ENCODE data around the gene EFNB2. TPM values are rescaled to one million over a fixed set of nuclear protein-coding genes. Genes with fewer than 3 reads are reported as not detected.
A peak's percentile ranks its signal among the peaks of the same experiment; 100 is the strongest.

EFNB2 gene
- total and polyA plus RNA-seq, 5 experiments from 2014 or later = 0.12 to 0.49 (median 0.49) TPM; not detected in 2

DNA sequence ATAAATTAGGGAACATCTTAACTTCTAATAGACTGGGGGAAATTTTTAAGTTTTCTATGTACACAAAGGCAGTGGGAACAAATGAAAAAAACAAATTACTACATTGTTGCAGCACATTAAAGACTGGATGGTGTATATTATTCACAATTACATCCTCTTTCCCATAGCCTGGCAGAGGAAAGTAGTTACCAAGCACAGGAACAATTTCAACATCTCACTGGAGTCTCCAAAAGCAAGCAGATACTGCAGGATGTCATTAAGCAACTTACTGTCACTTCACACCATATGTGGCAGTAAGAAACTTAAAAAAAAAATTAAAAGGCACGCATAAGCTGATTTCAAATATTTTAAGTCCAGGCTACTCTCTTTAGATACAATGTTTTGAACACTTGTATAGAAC is 6.4 kb upstream of the EFNB2 start:
- POLR2A ChIA-PET = no interaction called here
- H3K27me3 Mint-ChIP-seq = no peaks in the 10 kb centered on the region
- no peak overlapping the region for H3K27ac Mint-ChIP-seq
- H3K9me3 Mint-ChIP-seq = no peaks in the 10 kb centered on the region
- ATAC-seq = no peak
- no peak overlapping the region for H3K4me3 Mint-ChIP-seq
- H3K4me1 Mint-ChIP-seq = peaks cover 0 to 6% (median under 1%) of the 10 kb centered on the region in 4 donors
- peaks cover 0 to 27% (median 0%) of the 10 kb centered on the region in 3 donors for H3K36me3 Mint-ChIP-seq
- no peak for DNase-seq

- H3K27me3 Mint-ChIP-seq = peaks cover 0 to 2% (median 0%) of the 10 kb centered on the region in 5 donors
- POLR2A ChIA-PET = no interaction called here
- no peak for ATAC-seq
- H3K4me1 Mint-ChIP-seq = peaks cover 3 to 12% (median 3%) of the 10 kb centered on the region in 4 donors
- no peaks in the 10 kb centered on the region for H3K9me3 Mint-ChIP-seq
- peak overlapping the region in 1 of 10 donors; percentile 0 for H3K27ac Mint-ChIP-seq
- DNase-seq = no peak
- H3K36me3 Mint-ChIP-seq = peaks cover 0 to 27% (median 0%) of the 10 kb centered on the region in 3 donors
- H3K4me3 Mint-ChIP-seq = no peak overlapping the region
Measured at GRCh38 chr13:106540613-106541012, 5.2 kb upstream of the EFNB2 start.

DNA sequence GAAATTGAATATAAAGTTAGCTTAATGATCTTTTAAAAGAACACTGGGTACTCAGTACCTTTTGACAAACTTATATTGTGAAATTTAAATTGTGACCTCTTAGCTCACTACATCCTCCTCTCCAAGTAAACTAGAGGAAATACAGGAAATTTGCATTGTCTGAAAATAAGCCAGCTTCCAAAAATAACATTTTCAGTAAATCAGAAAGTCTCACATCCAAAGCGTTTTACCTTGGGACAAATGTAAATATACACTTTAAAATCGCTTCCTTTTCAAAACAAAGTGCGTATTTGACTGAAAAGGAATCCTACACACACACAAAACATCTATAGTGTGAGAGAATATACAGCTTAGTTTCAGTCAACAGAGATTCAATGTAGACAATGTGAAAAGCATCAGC is 2.1 kb upstream of the EFNB2 start:
- Mint-ChIP-seq H3K27me3 (peaks cover 11 to 19% (median 12%) of the 10 kb centered on the region in 5 donors), H3K27ac (no peak overlapping the region), H3K4me3 (peak overlapping the region in 1 of 10 donors; percentile 39), H3K4me1 (peaks cover 7 to 24% (median 16%) of the 10 kb centered on the region in 4 donors), H3K36me3 (peaks cover 0 to 19% (median 0%) of the 10 kb centered on the region in 3 donors), H3K9me3 (no peaks in the 10 kb centered on the region)
- ATAC-seq (no peak), DNase-seq (no peak)
- POLR2A ChIA-PET = interaction anchor here (4.3 kb wide), 1 partner anchor 30 kb away, joined by 53 read pairs; the partner anchor contains the start of gene ARGLU1

DNA sequence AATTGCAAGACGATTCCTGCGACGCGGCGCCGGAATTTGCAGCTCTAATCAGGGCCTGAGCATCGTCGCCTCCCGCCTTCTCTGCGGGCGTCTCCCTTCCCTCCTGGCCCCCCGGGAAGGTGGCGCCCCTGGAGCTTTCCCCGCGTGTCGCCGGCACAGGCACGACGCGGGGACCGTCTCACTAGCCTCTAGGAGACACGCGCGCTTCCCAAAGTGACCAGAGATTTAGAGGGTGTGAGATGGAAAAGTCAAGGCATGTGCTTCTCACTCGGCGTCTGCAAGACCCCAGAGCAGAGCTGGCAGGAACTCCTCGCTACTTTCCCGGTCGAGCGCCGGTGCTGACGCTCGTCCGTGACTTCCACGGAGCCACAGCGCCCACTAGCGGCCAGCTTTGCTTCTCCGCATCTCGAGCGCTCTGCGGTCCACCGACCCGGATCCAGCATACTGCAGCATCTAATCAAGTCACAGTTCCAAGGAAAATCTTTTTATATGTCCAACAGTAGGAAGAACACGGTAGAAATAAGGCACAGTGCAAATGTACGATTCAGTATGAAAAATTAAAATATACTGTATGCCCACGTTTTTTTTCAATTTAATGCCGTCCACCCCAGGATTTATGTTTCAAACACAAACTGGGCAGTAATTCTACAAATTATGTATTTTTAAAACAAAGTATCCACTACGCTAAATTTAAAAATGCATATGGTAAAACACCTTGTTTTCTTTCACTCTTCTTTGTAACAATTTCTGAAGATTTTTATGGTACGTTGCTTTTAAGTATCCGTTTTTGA is 977 bp upstream of the EFNB2 start:
- peaks cover 0 to 10% (median 0%) of the 10 kb centered on the region in 3 donors for H3K36me3 Mint-ChIP-seq
- ATAC-seq = peak; percentile 44 to 58
- POLR2A ChIA-PET = interaction anchor here (0.8 to 4.3 kb wide), 3 partner anchors 9 to 31 kb away, joined by 3 to 53 read pairs (median 3); partner anchors contain the start of gene ARGLU1

DNA sequence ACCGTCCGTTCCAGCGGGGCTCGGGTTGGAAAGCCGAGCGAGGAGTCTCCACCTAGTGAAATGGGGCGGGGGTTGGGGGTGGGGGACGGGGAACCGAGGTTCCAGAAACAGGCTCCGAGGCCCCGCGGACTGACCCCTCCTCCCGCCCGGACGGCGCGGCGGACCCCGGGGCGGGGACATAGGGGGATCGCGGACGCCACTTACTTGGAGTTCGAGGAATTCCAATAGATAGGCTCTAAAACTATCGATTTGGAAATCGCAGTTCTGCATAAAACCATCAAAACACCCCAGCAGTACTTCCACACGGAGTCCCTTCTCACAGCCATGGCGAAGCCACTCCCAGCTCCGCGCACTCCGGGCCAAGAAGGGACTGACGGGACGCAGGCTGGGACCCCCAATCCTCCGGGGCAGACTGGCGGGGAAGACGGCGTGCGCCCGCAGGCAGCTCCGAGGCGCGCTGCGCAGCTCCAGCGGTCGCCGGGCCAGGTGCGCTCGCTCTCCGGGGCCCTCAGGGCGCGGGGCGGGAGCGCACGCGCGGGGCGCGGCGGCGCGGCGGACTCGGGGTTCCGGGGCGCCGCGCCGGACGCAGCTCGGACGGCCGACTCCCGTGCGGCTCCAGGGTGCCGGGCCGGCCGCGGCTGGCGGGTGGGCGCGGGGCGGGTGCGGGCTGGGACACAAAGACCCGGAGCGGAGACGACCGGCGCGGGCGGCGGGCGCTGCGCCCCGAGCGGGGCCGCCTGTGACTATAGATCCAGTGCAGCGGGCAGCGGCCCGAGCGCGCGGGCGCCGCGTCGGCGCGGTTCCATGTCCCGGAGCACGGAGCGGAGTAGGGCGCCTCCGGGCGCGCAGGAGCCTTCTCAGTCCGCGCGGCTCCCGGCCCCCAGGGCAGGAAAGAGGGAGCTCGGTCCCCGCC is 567 bp downstream of the EFNB2 start:
- peak overlapping the region in 1 of 10 donors; percentile 82 for H3K27ac Mint-ChIP-seq
- H3K36me3 Mint-ChIP-seq = peaks cover 0 to 1% (median 0%) of the 10 kb centered on the region in 3 donors
- H3K27me3 Mint-ChIP-seq = peaks cover 18 to 42% (median 30%) of the 10 kb centered on the region in 5 donors
- POLR2A ChIA-PET = interaction anchor here (0.9 to 4.3 kb wide), 2 partner anchors 11 to 33 kb away, joined by 3 to 53 read pairs; partner anchors contain the start of gene ARGLU1
- ATAC-seq (peak; percentile 25 to 28), DNase-seq (peak in 6 of 10 donors; percentile 3 to 40 (median 22))
- H3K4me3 Mint-ChIP-seq = peak overlapping the region; percentile 79 to 98 (median 87)
- no peaks in the 10 kb centered on the region for H3K9me3 Mint-ChIP-seq
- H3K4me1 Mint-ChIP-seq = peaks cover 7 to 19% (median 16%) of the 10 kb centered on the region in 4 donors

More for the DNA sequence above, 977 bp upstream of the EFNB2 start:
- Mint-ChIP-seq H3K4me3 (peak overlapping the region; percentile 88 to 98 (median 94)), H3K27ac (peak overlapping the region in 9 of 10 donors; percentile 12 to 92 (median 67)), H3K4me1 (peaks cover 7 to 25% (median 16%) of the 10 kb centered on the region in 4 donors), H3K27me3 (peaks cover 18 to 27% (median 21%) of the 10 kb centered on the region in 5 donors), H3K9me3 (no peaks in the 10 kb centered on the region)
- peak; percentile 67 to 95 (median 84) for DNase-seq

GRCh38 chr13:106533943-106534638 is 1.4 kb downstream of the EFNB2 start:
- Mint-ChIP-seq H3K4me3 (peak overlapping the region; percentile 51 to 98 (median 76)), H3K36me3 (no peaks in the 10 kb centered on the region), H3K27ac (no peak overlapping the region), H3K4me1 (peaks cover 7 to 19% (median 16%) of the 10 kb centered on the region in 4 donors), H3K9me3 (no peaks in the 10 kb centered on the region), H3K27me3 (peaks cover 21 to 50% (median 38%) of the 10 kb centered on the region in 5 donors)
- POLR2A ChIA-PET = interaction anchor here (4.3 kb wide), 1 partner anchor 33 kb away, joined by 53 read pairs; the partner anchor contains the start of gene ARGLU1
- ATAC-seq (no peak), DNase-seq (peak in 7 of 10 donors; percentile 1 to 63 (median 20))

DNA sequence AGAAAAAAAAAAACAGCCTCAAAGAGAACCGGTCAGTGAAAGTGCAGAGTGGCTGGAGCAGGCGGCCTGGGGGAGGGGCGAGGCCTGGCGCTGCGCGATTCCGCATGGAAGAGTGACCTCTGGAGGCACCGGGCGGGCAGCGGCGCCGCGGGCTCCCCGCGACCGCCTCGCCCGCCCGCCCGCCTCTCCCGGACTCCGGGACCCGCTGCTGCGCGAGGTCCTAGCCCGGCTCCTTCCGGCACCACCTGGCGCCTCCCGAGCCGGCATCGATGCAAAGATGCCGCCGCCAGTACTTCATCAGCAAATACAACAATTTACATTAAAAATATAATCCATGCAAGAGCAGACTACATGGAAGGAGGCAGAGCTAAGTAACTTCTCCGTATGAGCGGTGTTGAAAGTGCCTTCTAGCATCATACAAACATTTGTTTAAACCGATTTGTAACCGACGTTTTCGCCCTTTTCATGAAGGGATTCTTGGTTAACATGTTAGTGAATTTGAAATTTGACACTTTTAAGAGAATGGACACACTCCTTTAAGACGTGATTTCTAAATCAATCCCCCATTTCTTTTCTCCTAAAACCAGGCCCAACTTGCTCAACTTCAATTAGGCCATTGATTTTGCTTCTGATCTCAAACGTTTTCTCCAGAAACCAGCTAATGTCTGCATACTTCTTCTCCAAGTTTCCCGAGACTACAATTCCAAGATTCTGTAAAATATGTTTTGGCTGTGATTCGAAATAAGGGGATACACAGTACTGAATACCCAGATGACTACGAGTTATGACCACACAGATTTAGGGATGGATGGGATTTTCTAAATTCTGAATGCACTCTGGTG is 2.1 kb downstream of the EFNB2 start:
- POLR2A ChIA-PET = interaction anchor here (4.3 kb wide), 1 partner anchor 34 kb away, joined by 53 read pairs; the partner anchor contains the start of gene ARGLU1
- no peaks in the 10 kb centered on the region for H3K36me3 Mint-ChIP-seq
- no peak for ATAC-seq
- no peak overlapping the region for H3K27ac Mint-ChIP-seq
- peak in 4 of 10 donors; percentile 3 to 16 (median 11) for DNase-seq
- peak overlapping the region; percentile 51 to 98 (median 75) for H3K4me3 Mint-ChIP-seq
- H3K4me1 Mint-ChIP-seq = peaks cover 7 to 19% (median 16%) of the 10 kb centered on the region in 4 donors
- H3K9me3 Mint-ChIP-seq = no peaks in the 10 kb centered on the region
- H3K27me3 Mint-ChIP-seq = peaks cover 25 to 58% (median 41%) of the 10 kb centered on the region in 5 donors

- Mint-ChIP-seq H3K9me3 (no peaks in the 10 kb centered on the region), H3K36me3 (no peaks in the 10 kb centered on the region), H3K27me3 (peaks cover 27 to 62% (median 46%) of the 10 kb centered on the region in 5 donors), H3K27ac (peak overlapping the region in 1 of 10 donors; percentile 29), H3K4me1 (peaks cover 7 to 19% (median 16%) of the 10 kb centered on the region in 4 donors), H3K4me3 (peak overlapping the region; percentile 28 to 98 (median 64))
- POLR2A ChIA-PET = no interaction called here
- ATAC-seq (no peak), DNase-seq (no peak)
Measured at GRCh38 chr13:106532111-106532929, 3.1 kb downstream of the EFNB2 start.

GRCh38 chr13:106530980-106531481 is 4.4 kb downstream of the EFNB2 start:
- H3K27me3 Mint-ChIP-seq = peaks cover 36 to 75% (median 56%) of the 10 kb centered on the region in 5 donors
- POLR2A ChIA-PET = no interaction called here
- H3K4me3 Mint-ChIP-seq = no peak overlapping the region
- DNase-seq (no peak), ATAC-seq (no peak)
- no peak overlapping the region for H3K27ac Mint-ChIP-seq
- H3K36me3 Mint-ChIP-seq = no peaks in the 10 kb centered on the region
- H3K4me1 Mint-ChIP-seq = peaks cover 4 to 15% (median 12%) of the 10 kb centered on the region in 4 donors
- no peaks in the 10 kb centered on the region for H3K9me3 Mint-ChIP-seq

- DNase-seq (no peak), ATAC-seq (no peak)
- no peak overlapping the region for H3K4me3 Mint-ChIP-seq
- H3K27me3 Mint-ChIP-seq = peaks cover 37 to 82% (median 62%) of the 10 kb centered on the region in 5 donors
- H3K36me3 Mint-ChIP-seq = no peaks in the 10 kb centered on the region
- peaks cover 4 to 15% (median 12%) of the 10 kb centered on the region in 4 donors for H3K4me1 Mint-ChIP-seq
- no peaks in the 10 kb centered on the region for H3K9me3 Mint-ChIP-seq
- H3K27ac Mint-ChIP-seq = no peak overlapping the region
- POLR2A ChIA-PET = no interaction called here
Measured at GRCh38 chr13:106530171-106530851, 5.2 kb downstream of the EFNB2 start.

Measured in naive thymus-derived CD8-positive, alpha-beta T cell (primary cell).